Astrocyte (in vitro differentiated cells and primary cell): ENCODE measurements around the gene ELN.

Experiments
- CTCF ChIP-seq: IDR thresholded peaks from 2 replicates; pipeline ENCODE4 v1.5.1; 2011; ENCODE audit warnings: low read depth, mild to moderate bottlenecking, inconsistent platforms, low read length, moderate library complexity; ENCODE audit not compliant: insufficient read depth
- EZH2 ChIP-seq: IDR thresholded peaks from 2 replicates; pipeline ENCODE4 v1.6.1; 2012; ENCODE audit warnings: mild to moderate bottlenecking, low read length, inconsistent platforms; ENCODE audit not compliant: insufficient read depth

DNA sequence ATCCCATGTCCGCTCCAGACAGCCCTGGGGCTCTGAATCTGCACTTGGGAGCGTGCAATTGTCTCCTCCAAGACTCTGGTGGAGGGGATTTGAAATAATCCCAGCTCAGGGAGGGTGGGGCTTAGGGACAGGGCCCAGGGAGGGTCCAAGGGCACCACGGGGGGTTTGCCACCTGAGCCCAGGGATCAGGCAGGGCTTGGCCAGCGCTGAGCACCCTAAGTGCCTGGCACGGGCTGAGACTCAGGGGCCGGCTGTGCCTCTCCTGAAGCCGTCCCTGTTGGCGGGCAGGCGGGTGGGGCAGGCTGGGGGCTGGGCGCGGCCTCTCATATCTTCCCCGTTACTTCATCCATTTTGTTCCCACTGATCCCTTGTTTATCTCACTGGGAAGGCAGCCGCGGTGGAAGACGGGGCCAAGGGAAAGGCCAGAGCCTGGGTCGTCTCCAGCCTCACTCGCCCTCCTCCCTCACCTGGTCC is 41.8 kb upstream of the ELN start:
- TF ChIP-seq CTCF: no peak
- TF ChIP-seq EZH2: no peak
